GM23248 (cell line): ENCODE measurements around the gene GMCL2.

Source experiments
- EZH2 ChIP-seq: fragments of 200-600 bp; sonication (generic); IDR thresholded peaks from 2 replicates; pipeline ENCODE4 v1.6.1; 2018; ENCODE audit warnings: antibody characterized with exemption, mild to moderate bottlenecking; ENCODE audit not compliant: insufficient read depth, poor library complexity, severe bottlenecking
- EZH2phosphoT487 ChIP-seq: fragments of 200-600 bp; sonication (generic); IDR thresholded peaks from 2 replicates; pipeline ENCODE4 v1.6.1; 2018; ENCODE audit warnings: antibody characterized with exemption, moderate library complexity, mild to moderate bottlenecking, low read depth; ENCODE audit not compliant: insufficient read depth

DNA sequence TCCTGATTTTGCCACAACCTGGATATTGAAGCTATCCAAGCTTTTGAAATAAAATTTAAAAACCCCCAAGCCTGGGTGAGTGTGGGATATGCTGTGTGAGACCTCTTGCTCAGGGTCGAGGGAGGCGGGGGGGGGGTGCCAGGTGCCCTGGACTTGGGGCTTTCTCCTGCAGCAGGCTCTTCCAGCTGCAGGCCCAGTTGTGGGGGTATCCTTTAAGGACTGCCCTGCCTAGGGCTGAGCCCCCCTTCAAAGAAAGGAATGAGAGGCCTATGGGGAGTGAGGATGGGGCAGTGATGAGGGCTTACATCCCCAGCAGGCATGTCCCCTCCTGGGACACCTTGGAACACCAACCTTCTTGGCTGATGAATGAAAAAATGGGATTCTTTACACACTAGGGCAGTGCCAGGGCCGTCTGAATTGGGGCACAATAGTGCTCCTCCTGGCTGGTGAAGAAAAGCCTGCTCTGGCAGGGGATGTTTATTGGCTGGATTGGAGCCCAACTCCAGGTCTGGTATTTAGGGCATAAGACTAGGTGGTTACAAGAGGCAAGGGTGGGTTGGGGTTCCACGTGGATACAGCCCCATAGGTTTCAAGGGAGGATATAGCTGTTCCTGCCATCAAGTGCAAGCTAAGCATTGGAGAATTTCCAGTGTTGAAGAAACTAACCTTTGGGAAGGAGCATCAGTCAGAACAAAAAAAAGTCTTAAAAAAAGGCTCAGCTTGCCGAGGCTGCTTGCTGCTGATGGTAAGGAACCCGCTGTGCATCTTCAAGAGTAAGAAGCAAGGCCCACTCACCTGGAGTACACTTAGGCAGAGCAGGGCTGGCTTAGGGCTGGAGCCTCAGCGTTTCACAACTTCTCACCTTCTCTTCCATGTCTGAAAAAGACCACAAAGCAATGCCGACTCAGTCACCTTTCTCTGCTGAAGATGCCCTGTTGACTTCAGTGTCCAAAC is 24.2 kb upstream of the GMCL2 start:
- TF ChIP-seq EZH2phosphoT487, result no peak
- TF ChIP-seq EZH2, result no peak
